Right forelimb (tissue), 1 donor: ENCODE results near the gene MAPK13.
"Not testable (repeated sequence)": the region's sequence is repeated elsewhere in the genome, so short reads cannot be mapped to it uniquely, and the experiment has no call there.

ENCODE experiments used
- DNase-seq: peaks from one replicate; pipeline ENCODE4 v3.0.0-alpha.2; 2018

The MAPK13 gene

GRCh38 chr6:36115412-36115811 is 14.9 kb upstream of the MAPK13 start:
- no peak for DNase-seq

GRCh38 chr6:36116066-36116864 is 14.0 kb upstream of the MAPK13 start:
- DNase-seq: no peak

DNA sequence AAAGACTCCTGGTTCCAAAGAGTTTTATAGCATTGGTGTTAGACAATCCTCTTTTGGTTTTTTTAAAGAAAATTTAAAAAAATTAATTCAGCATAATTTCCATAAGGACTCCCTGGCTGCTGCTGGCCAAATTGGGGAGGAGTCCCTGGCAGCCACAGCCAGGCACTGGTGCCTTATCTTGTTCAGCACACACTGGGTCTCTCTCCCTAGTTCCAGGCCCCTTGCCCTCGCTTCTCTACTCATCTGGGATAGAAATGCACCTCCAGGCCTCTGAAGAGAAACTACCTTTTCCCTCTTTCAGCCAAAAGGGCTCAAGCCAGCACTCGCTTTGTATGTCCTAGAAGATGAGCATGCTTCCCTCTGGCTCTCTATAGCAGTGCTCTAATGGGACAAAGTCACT is 13.4 kb upstream of the MAPK13 start:
- no peak for DNase-seq

DNA sequence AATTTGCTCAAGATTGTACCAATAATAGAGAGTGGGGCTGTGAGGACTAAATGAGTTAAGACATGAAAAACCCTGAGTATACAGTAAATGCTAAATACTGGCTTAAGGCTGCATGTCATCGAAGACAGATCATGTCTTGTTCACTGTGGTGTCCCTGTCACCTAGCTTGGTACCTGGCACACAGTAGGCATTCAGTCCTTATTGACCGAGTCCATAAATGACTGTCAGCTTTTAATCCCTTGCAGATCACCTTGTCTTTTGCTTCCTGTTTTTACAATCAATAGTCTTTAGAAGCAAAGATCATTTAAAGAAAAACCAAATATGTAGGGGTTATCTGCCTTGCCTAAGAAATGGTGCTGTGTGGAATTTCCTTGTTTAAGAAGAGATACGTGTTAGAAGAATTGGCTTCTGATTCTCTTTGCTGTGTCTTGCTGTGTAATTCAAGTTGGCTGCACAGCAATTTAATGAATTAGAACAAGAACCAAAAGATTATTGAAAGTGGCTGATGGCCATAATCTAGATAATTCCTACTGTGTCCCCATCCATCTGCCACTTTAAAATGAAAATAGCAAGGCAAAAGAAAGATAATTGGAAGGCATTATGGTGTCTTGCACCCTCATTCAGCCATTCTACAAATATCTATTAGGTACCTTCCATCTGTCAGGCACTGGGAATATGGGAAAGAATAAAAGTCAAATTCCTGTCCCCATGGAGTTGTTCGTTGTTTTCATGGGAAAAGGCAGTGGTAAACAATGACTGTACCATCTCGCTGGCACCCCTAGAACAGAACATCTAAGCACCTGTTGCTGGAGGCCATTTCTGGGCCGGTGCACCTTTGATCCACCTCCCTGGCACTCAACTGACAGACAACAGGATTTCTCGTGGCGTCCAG is 12.4 kb upstream of the MAPK13 start:
- no peak for DNase-seq

GRCh38 chr6:36118550-36119107 is 11.7 kb upstream of the MAPK13 start:
- no peak for DNase-seq

DNA sequence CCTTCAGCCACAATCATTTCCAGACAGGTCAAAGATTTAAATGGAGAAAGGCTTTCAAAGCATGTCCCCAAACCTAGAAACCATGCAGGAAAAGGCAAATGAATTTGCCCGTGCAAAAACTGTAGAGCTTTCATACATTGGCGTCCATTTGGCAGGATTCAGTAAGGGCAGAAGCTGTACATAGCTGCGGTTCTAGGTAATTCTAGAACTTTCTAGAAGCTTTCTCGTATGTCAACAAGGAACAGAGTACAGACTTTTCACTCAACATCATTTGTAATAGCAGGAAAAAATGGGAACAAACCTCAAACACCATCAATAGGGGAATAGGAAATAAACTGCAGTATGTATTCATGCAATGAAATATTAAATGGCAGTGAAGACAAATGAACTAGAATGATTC is 11.1 kb upstream of the MAPK13 start:
- DNase-seq: no peak

DNA sequence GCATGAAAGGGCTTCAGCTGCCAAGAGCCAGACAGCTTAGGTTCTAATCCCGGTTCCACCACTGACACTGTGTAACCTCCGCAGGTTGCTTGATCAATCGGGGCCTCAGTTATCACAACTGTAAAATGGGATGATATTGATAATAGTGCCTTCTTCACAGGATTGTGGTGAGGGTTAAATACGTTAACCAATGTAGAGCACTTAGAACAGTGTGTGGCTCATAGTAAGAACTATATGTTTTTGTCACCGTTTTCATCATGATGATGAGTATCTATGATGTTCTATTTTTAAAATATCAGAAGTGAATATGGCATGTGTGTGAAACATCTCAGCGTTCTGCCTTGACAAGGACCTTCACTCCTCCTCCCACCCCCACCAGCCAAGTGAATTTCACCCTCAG is 10.3 kb upstream of the MAPK13 start:
- no peak for DNase-seq

DNA sequence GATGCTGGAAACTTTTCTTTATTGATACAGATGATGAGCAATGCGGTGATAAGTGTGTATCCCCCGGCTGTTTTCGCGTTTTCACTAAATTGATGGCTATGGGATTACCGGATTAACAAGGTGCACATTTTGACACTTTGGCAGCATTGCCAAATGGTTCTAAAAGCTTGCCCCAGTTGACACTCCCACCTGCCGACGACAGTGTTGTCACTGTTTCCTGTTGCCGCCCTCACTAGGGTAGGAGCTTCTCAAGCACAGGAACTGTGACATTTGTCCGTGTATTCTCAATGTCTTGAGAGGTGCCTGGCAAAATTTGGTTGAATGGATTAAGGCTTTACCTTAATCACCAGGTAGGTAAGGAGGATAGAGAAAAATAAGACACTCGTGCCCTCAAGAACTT is 9.8 kb upstream of the MAPK13 start:
- no peak for DNase-seq

- no peak for DNase-seq
These were observed 9.1 kb upstream of the MAPK13 start for GRCh38 chr6:36120979-36121786.

- no peak for DNase-seq
These were observed 8.4 kb upstream of the MAPK13 start for GRCh38 chr6:36121787-36122494.

DNA sequence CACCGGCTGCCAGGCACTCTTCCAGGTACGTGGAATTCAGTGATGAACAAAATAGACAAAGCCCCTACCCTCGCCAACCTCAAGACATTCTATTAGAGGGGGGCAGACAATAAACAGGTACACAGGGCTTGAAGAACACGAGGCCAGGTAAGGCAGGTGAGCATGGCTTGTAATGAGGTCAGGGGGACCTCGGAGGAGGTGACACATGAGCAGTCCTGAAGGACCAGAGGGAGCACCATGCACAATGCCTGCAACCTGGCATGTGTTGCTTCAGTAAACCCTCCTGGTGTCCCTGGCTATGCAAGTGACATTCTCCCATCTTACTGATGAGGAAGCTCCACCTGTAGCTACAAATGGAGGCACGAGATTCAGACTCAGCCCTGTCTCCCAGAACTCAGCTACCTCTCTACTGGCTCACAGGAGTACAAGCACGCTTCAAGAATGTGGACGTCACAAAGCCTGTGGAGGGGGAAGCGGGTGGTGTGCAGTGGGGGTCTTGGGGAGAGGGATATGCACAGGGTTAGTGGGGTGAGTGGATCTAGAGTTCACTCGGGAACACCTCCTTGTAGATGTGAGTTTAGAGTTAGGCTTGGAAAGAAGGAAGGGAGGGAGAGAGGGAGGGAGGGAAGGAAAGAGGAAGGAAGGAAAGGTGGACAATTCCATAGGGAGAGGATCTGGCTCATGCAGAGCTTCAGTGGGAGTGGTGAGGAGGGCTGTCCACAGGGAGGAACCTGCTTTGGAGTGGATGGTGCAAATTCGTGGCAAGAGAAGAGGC is 7.6 kb upstream of the MAPK13 start:
- DNase-seq: no peak

DNA sequence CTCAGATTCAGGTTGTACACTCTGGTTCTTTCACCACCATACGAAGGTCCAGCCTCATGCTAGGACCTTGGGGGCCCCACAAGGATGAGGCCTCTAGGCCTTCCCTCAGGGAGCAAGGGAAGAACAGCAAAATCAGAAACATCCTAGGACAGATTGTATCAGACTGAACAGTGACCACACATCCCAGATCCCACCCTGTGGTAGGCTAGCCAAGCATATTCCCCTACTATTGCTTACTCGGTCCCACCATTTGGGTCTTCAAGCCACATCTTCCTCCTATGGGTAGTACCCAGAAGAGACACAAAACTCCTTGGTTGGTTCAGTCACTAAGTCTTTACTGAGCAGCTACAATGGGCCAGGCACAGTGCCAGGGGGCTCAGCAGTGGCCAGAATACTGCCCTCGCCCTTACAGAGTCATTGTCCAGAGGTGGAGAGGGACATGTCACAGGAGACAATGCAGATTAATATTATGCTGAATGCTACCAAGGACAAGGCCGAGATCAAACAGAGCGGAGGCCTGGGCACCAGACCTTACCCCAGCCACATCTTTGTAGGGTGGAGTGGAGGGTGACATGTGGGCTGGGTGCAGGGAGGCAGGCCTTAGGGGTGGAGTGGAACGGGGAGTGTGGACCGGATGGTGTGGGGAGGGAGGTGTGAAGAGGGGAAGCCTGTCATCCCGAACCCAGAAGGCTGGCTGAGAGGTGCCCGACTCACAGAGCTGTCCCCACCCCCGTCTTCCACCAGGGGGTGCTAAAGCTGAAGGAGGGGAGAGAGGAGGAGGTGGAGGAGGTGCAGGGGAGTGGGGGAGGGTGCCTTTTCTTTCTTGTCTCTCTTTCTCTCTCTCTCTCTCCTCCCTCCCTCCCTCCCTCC is 6.8 kb upstream of the MAPK13 start:
- DNase-seq: peak; percentile 76

DNA sequence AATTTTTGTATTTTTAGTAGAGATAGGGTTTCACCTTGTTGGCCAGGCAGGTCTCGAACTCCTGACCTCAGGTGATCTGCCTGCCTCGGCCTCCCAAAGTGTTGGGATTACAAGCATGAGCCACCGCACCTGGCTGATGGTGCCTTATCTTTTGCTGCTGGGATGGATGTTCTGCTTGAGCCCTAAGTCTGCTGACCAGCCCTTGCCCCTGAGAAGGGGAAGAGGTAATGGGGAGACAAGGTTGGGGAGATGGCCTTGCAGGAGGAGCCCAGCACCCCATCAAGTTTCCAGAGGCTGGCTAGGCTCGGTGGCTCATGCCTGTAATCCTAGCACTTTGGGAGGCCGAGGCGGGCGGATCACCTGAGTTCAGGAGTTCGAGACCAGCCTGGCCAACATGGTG is 6.0 kb upstream of the MAPK13 start:
- not testable (repeated sequence) for DNase-seq

DNA sequence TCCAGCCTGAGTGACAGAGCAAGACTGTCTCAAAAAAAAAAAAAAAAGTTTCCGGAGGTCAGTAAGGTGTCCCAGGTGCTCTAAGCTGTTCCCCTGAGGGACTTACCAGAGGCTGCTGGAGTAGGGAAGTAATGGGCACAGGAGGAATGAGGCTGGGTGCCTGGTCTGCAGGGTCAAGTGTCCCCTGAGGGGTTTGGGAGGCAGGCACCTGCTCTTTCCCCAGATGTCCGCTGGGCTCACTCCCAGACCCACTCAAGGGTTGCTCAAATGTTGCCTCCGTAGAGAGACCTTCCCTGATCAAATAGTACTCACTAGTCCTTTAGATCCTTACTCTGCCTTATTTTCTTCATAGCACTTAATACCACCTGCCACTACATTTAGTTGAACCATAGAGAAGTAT is 5.4 kb upstream of the MAPK13 start:
- DNase-seq: no peak

GRCh38 chr6:36125575-36125974 is 4.7 kb upstream of the MAPK13 start:
- DNase-seq: no peak

DNA sequence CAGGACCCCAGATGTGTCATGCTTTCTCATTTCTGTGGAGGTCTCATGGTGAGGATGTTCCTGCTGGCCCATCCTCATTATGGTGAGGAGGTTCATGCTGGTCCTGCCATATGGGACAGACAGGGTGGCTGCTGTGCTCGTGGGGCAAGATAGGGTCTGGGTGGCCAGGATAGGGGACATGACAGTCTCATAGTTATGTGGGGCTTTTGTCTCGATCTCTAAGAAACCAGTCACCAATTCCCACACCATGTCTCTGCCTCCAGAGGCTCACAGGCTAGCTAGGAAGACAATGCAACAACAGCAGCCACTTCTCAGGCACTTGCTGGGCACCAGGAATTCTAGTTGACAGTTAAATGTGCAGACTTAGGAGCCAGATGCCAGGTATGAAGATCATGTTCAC is 4.2 kb upstream of the MAPK13 start:
- DNase-seq: no peak

GRCh38 chr6:36126553-36127458 is 3.5 kb upstream of the MAPK13 start:
- no peak for DNase-seq

- DNase-seq: no peak
These were observed 2.8 kb upstream of the MAPK13 start for GRCh38 chr6:36127462-36128016.

- no peak for DNase-seq
These were observed 2.2 kb upstream of the MAPK13 start for GRCh38 chr6:36128073-36128472.
